Embryonic facial prominence (tissue), 1 donor: ENCODE results near the gene FAM117B.

Experiments
- DNase-seq: peaks from one replicate; pipeline ENCODE4 v3.0.0-alpha.2; 2016; ENCODE audit errors: extremely low spot score

FAM117B gene

DNA sequence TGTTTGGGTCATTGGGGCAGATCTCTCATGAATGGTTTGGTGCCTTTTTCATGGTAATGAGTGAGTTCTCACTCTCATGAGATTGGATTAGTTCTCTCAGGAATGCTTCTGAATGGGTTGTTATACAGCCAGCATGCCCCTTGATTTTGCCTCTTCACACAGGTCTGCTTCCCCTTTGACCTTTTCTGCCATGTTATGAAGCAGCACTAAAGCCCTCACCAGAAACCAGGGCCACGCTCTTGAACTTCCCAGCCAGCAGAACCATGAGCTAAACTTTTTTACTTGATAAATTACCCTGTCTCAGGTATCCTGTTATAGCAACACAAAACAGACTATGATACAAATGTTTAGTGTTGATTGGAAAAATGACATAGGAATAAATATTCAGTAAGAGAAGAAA lies 179.5 kb downstream of the FAM117B start:
- no peak for DNase-seq

DNA sequence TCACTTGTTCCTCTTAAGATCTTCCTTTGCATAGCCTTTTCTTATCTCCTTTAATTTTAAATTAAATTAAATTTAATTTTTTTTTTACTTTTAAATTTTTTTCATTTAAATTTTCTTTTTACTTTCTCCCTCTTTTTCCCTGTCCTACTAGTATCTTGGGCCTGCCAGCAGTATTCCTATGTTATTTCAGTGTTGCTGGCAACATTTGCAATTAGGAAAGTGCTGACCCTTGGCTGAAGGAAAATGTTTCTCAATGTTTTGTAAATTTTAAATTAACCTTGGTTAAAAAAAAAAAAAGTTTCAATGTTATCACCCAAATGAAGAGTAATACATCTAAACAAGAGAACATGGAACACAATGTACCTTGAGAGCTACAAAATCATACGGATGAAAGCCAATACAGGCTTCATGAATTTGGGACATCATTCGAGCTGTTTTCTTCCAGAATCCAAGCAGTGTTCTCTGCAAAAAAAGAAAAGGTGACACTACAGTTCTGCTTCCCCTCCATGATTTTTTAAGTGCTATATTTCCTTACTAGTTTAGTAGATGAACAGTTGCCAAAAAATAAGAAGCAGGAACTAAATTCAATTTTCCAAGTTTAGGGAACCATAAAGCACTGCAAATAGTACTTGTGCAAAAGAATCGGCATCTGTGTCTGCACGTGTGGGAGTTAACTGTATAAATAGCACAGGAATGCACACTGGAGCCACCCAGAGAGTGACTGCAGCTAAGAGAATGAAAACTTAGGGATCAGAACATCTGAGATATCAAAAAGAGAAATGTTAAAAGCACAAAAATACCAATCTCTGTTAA lies 181.0 kb downstream of the FAM117B start:
- DNase-seq: no peak

- DNase-seq: no peak
Measured at GRCh38 chr2:202817771-202818170, 183.0 kb downstream of the FAM117B start.

DNA sequence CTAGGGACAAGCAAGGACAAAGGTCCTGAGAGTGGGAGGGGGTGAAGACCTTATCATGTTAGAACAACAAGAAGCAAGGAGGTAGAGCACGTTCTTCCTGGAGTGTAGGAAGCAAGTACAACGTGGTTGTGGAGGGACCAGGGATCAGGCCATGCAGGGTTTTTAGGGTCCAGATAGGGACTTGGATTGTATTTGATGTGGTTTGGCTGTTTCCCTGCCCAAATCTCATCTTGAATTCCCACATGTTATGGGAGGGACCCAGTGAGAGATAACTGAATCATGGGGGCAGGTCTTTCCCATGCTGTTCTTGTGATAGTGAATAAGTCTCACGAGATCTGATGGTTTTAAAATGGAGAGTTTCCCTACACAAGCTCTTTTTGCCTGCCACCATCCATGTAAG lies 183.6 kb downstream of the FAM117B start:
- no peak for DNase-seq
